Mesenchymal stem cell (in vitro differentiated cells and primary cell): ENCODE measurements around the gene PKNOX2.

Experiments used
- DNase-seq: peaks from one replicate; pipeline ENCODE4 v3.0.0-alpha.2; 2013
- H2AFZ ChIP-seq: one replicate; pipeline ENCODE4 v1.6.1; 2013; ENCODE audit warnings: low read depth, mild to moderate bottlenecking, control low read depth, inconsistent platforms, low read length, moderate library complexity
- H2AK5ac ChIP-seq: 2 replicates; pipeline ENCODE4 v1.6.1; 2013; ENCODE audit warnings: low read length, moderate library complexity, mild to moderate bottlenecking, inconsistent platforms; ENCODE audit not compliant: severe bottlenecking
- H2BK120ac ChIP-seq: one replicate; pipeline ENCODE4 v1.6.1; 2013; ENCODE audit warnings: low read depth, mild to moderate bottlenecking, inconsistent platforms, low read length, moderate library complexity
- H2BK12ac ChIP-seq, 2 experiments: one replicate each; pipeline ENCODE4 v1.6.1; 2013; ENCODE audit warnings: inconsistent platforms in 2 of 2, low read length in 2 of 2, mild to moderate bottlenecking in 2 of 2, moderate library complexity in 2 of 2, control low read depth in 1 of 2
- H2BK15ac ChIP-seq: one replicate; pipeline ENCODE4 v1.6.1; 2013; ENCODE audit warnings: mild to moderate bottlenecking, low read depth, inconsistent platforms; ENCODE audit not compliant: poor library complexity, severe bottlenecking
- H2BK5ac ChIP-seq: 2 replicates; pipeline ENCODE4 v1.6.1; 2013; ENCODE audit warnings: low read depth, mild to moderate bottlenecking, low read length, control low read depth, inconsistent platforms; ENCODE audit not compliant: poor library complexity, severe bottlenecking
- H3K14ac ChIP-seq, 2 experiments: one replicate each; pipeline ENCODE4 v1.6.1; 2013; ENCODE audit warnings: inconsistent platforms in 2 of 2, low read length in 2 of 2, control low read depth in 1 of 2, mild to moderate bottlenecking in 1 of 2, moderate library complexity in 1 of 2
- H3K18ac ChIP-seq, 2 experiments: one replicate each; pipeline ENCODE4 v1.6.1; 2013; ENCODE audit warnings: inconsistent platforms in 2 of 2, low read length in 2 of 2, control low read depth in 1 of 2, low read depth in 1 of 2, mild to moderate bottlenecking in 1 of 2
- H3K23ac ChIP-seq, 2 experiments: one replicate each; pipeline ENCODE4 v1.6.1; 2013; ENCODE audit warnings: inconsistent platforms in 2 of 2, low read length in 2 of 2, mild to moderate bottlenecking in 2 of 2, moderate library complexity in 2 of 2, control low read depth in 1 of 2
- H3K27ac ChIP-seq: 2 replicates; pipeline ENCODE4 v1.5.1; 2013; ENCODE audit warnings: mild to moderate bottlenecking, moderate library complexity, low read length, control low read depth, inconsistent platforms; ENCODE audit not compliant: poor library complexity, severe bottlenecking
- H3K27me3 ChIP-seq, 2 experiments: 2 replicates each; pipeline versions ENCODE4 v1.6.1 to v1.7.0; 2013; ENCODE audit warnings: low read length in 2 of 2, mild to moderate bottlenecking in 2 of 2, moderate library complexity in 2 of 2, control low read depth in 1 of 2, inconsistent platforms in 1 of 2; ENCODE audit not compliant: control insufficient read depth in 1 of 2, insufficient read depth in 1 of 2
- H3K36me3 ChIP-seq, 2 experiments: 2 replicates each; pipeline versions ENCODE4 v1.6.1 to v1.7.0; 2013; ENCODE audit warnings: low read length in 2 of 2, control low read depth in 1 of 2, inconsistent platforms in 1 of 2, low read depth in 1 of 2, mild to moderate bottlenecking in 1 of 2; ENCODE audit not compliant: insufficient read depth in 2 of 2, control insufficient read depth in 1 of 2
- H3K4ac ChIP-seq, 2 experiments: one replicate each; pipeline ENCODE4 v1.6.1; 2013; ENCODE audit warnings: inconsistent platforms in 2 of 2, low read length in 2 of 2, mild to moderate bottlenecking in 2 of 2, moderate library complexity in 2 of 2, control low read depth in 1 of 2, low read depth in 1 of 2
- H3K4me1 ChIP-seq: 2 replicates; pipeline ENCODE4 v1.6.1; 2013; ENCODE audit warnings: low read depth, low read length, control low read depth; ENCODE audit not compliant: control insufficient read depth, insufficient read depth
- H3K4me2 ChIP-seq: 2 replicates; pipeline ENCODE4 v1.6.1; 2013; ENCODE audit warnings: low read length, mild to moderate bottlenecking, inconsistent platforms; ENCODE audit not compliant: poor library complexity, severe bottlenecking
- H3K4me3 ChIP-seq, 2 experiments: 2 replicates each; pipeline versions ENCODE4 v1.5.1 to v1.7.0; 2013; ENCODE audit warnings: low read length in 2 of 2, mild to moderate bottlenecking in 2 of 2, control low read depth in 1 of 2, low read depth in 1 of 2; ENCODE audit not compliant: insufficient read depth in 1 of 2
- H3K79me1 ChIP-seq: replicated peaks from 2 replicates; pipeline ENCODE4 v1.6.1; 2013; ENCODE audit warnings: mild to moderate bottlenecking, control low read depth, low read length, inconsistent platforms; ENCODE audit not compliant: poor library complexity, severe bottlenecking
- H3K9ac ChIP-seq: 2 replicates; pipeline ENCODE4 v1.7.0; 2013; ENCODE audit warnings: mild to moderate bottlenecking, low read length, moderate library complexity
- H3K9me3 ChIP-seq: 2 replicates; pipeline ENCODE4 v1.7.0; 2013; ENCODE audit warnings: mild to moderate bottlenecking, low read length; ENCODE audit not compliant: control insufficient read depth
- H4K8ac ChIP-seq: one replicate; pipeline ENCODE4 v1.6.1; 2013; ENCODE audit warnings: inconsistent platforms, mild to moderate bottlenecking, low read length, moderate library complexity
- H4K91ac ChIP-seq: one replicate; pipeline ENCODE4 v1.6.1; 2013; ENCODE audit warnings: mild to moderate bottlenecking, low read length, inconsistent platforms
- WGBS: methylation state at CpG from one replicate; pipeline ENCODE4 v1.1.7; 2013; ENCODE audit warnings: mixed read lengths; 5-methylcytosine and 5-hydroxymethylcytosine counted together

PKNOX2 gene

DNA sequence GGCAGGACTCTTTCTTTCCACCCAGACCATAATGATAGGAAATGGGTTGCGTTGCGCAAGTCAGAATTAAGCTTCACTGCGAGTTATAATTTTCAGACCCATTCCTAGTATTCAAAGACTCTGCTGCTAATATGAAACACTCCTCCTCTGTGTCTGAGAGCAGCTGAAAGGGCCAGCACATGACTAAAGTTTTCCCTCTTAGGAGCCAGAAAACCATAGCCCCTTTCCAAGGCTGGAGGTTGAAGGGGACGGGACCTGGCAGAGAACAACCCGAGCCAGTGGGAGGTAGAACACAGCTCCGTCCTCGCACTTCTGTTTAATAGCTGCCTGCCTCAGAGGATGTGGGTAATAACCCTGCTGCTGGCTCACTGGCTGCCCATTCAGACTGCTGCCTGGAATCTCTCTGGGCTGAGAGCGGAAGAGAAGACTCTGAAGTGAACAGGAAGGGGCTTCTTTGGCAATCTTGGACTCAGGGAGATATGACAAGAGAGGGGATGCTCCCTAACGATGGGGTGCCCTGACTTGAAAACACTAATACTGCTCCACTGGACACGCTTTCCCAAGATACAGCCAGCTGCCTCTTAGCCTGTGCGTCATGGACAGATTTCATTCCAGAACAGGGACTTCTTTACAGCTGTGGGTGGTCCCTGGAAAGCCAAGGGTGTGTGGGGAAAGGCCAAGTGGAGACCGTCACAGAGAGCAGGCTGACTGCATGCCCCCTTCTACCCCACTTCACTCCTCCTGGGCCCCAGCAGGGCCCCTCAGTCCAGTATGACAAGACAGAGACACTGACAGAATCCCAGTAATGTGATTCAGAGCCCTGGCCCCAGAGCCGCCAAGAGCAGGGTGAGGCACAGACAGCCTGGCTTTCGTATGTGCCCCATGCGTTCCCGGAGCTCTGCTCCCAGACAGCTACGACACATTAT is 174.6 kb downstream of the PKNOX2 start:
- H3K27ac ChIP-seq = no peak overlapping the region
- 41% methylated on average over 17 of the region's 17 CpGs for WGBS
- H3K27me3 ChIP-seq = peaks cover 0 to 25% of the 10 kb centered on the region in 2 experiments
- H2BK15ac ChIP-seq = no peak overlapping the region
- peak overlapping the region in 1 of 2 experiments; percentile 28 for H3K4me3 ChIP-seq
- peaks cover 24% of the 10 kb centered on the region for H3K4me1 ChIP-seq
- no peak overlapping the region for H4K8ac ChIP-seq
- peaks cover 31% of the 10 kb centered on the region for H3K79me1 ChIP-seq
- no peak overlapping the region for H4K91ac ChIP-seq
- no peak overlapping the region for H2AFZ ChIP-seq
- H2AK5ac ChIP-seq = no peak overlapping the region
- peak; percentile 42 for DNase-seq
- H3K9ac ChIP-seq = no peak overlapping the region
- no peak overlapping the region for H2BK120ac ChIP-seq
- no peak overlapping the region for H3K23ac ChIP-seq
- H3K14ac ChIP-seq = peak overlapping the region in 1 of 2 experiments; percentile 58
- peak overlapping the region; percentile 14 to 35 for H3K18ac ChIP-seq
- no peak overlapping the region for H2BK12ac ChIP-seq
- no peaks in the 10 kb centered on the region for H3K9me3 ChIP-seq
- no peak overlapping the region for H3K4me2 ChIP-seq
- H3K4ac ChIP-seq = no peak overlapping the region
- H2BK5ac ChIP-seq = no peak overlapping the region
- H3K36me3 ChIP-seq = peaks cover 0 to 36% of the 10 kb centered on the region in 2 experiments

DNA sequence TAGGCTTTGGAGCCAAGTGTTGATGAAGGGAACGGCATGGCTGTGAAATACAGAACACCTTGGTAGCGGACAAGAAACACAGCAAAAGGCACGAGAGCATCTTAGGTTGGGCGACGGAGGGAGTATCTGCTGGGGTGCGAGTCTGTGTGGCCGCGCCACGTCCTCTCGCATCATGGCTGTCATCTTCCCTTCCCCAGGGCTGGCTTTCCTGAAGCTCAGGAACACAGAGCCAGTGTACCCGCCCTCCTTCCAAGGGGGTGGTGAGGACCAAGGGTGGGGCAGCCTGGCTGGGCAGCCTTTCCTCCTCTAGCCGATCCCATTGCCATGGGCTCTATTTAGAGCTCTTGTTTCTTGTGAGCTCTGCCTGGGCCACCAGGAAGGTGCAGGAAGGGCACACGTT is 177.1 kb downstream of the PKNOX2 start:
- no peak overlapping the region for H2AFZ ChIP-seq
- no peak overlapping the region for H3K4me3 ChIP-seq
- H2AK5ac ChIP-seq = peak overlapping the region; percentile 9
- DNase-seq = no peak
- no peak overlapping the region for H2BK12ac ChIP-seq
- no peak overlapping the region for H3K23ac ChIP-seq
- peak overlapping the region; percentile 20 for H4K8ac ChIP-seq
- no peak overlapping the region for H3K4ac ChIP-seq
- H3K27me3 ChIP-seq = peaks cover 0 to 32% of the 10 kb centered on the region in 2 experiments
- H2BK15ac ChIP-seq = peak overlapping the region; percentile 17
- H4K91ac ChIP-seq = peak overlapping the region; percentile 56
- H3K9me3 ChIP-seq = no peaks in the 10 kb centered on the region
- WGBS = 98% methylated on average over 13 of the region's 13 CpGs
- H3K36me3 ChIP-seq = peaks cover 0 to 30% of the 10 kb centered on the region in 2 experiments
- no peak overlapping the region for H3K27ac ChIP-seq
- H3K79me1 ChIP-seq = peaks cover 31% of the 10 kb centered on the region
- H2BK5ac ChIP-seq = no peak overlapping the region
- no peak overlapping the region for H2BK120ac ChIP-seq
- H3K4me2 ChIP-seq = no peak overlapping the region
- no peak overlapping the region for H3K18ac ChIP-seq
- H3K4me1 ChIP-seq = peaks cover 40% of the 10 kb centered on the region
- H3K14ac ChIP-seq = no peak overlapping the region
- H3K9ac ChIP-seq = no peak overlapping the region

DNA sequence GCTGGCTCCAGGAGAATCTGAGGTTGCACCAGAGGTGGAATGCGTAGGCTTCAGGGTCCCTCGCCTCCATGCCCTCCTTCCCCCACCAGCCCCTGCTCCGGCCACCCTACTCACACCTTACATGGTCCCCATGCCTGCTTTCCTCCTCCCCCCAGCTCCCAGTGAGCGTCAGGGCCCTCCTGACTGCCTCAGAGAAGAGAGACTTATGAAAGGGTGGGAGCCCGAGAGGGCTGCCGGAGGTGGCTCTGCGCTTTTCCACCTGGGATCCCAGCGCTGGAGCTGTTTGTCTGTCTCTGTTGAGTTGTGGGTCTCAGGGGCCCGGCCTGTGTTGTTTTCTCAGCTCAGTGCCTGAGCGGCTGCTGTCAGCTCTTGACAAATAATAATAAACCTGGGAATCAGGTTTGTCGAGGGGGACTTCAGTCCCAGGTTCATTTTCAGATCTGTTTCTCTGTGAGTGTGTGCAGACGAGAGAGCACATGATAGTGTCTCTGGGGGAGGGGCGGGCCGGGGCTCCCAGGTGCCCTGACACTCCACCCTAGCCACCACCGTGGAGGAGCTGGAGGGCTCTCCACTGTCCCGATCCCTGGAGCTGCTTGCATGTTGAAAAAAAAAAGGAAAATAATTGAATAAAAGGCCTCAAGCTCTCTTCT is 177.9 kb downstream of the PKNOX2 start:
- WGBS = 74% methylated on average over 9 of the region's 16 CpGs
- Histone ChIP-seq H3K4ac (no peak overlapping the region), H2BK15ac (peak overlapping the region; percentile 36), H3K14ac (no peak overlapping the region), H3K4me3 (no peak overlapping the region), H3K27me3 (peaks cover 0 to 30% of the 10 kb centered on the region in 2 experiments), H3K9me3 (no peaks in the 10 kb centered on the region), H3K18ac (peak overlapping the region; percentile 16 to 71), H2BK5ac (no peak overlapping the region), H4K91ac (no peak overlapping the region), H2BK12ac (peak overlapping the region in 1 of 2 experiments; percentile 23), H3K4me2 (no peak overlapping the region), H3K79me1 (peaks cover 31% of the 10 kb centered on the region), H3K36me3 (peaks cover 0 to 30% of the 10 kb centered on the region in 2 experiments), H3K27ac (no peak overlapping the region), H2BK120ac (peak overlapping the region; percentile 21), H4K8ac (no peak overlapping the region), H2AFZ (no peak overlapping the region), H3K23ac (no peak overlapping the region), H3K9ac (no peak overlapping the region), H3K4me1 (peaks cover 48% of the 10 kb centered on the region), H2AK5ac (peak overlapping the region; percentile 67)
- no peak for DNase-seq
